Activated CD4-positive, alpha-beta T cell treated with anti-CD3 and anti-CD28 coated beads, Interleukin-2, amount 50 U/mL, for 4 hours (primary cell): ENCODE measurements around the gene HTR7.
"Not testable (repeated sequence)": the region's sequence is repeated elsewhere in the genome, so short reads cannot be mapped to it uniquely, and the experiment has no call there.

Experiments used
- DNase-seq, 2 experiments: peaks; one replicate each; pipeline ENCODE4 v3.0.0-alpha.2; 2020

The HTR7 gene

DNA sequence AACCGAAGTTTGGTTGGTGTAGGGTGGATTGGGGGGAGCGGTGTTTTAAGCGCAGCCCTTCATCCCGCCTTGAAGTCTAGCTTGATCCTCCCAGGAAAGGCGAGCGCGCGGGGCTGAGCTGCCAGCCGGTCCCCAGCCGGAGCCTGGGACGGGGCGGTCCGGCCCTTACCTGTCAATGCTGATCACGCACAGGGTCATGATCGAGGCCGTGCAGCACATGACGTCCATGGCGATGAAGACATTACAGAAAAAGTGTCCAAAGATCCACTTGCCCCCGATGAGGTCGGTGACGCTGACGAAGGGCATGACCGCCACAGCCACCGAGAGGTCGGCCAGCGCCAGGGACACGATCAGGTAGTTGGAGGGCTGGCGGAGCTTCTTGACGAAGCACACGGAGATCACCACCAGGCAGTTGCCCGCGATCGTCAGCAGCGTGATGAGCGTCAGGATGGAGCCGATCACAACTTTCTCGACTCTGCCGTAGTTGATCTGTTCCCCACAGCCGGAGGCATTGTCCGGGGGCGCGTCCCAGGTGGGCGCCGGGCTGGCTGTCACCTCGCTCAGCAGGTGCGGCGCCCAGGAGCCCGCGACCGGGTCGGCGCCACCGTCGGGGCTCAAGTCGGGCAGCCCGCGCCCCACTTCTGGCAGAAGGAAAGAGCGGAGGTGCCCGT lies 740 bp downstream of the HTR7 start:
- DNase-seq: no peak

DNA sequence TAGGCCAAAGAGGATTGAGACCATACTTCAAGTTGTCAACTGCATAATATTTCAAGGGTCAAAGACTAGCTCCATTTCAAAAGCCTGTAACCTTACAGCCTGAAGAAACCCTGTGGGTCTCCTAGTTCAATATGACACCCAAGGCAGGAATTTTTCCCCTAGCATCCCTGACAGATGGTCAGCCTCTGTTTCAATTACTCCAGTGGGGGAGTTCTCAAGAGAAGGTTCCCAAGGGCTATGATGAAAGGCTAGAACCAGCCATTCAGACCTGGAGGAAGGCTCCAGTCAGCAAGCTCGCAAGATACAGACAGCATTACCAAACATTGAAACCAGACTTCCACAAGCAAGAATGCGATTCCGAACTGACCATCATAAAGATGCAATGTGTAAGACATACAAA lies 1.6 kb downstream of the HTR7 start:
- DNase-seq: no peak

DNA sequence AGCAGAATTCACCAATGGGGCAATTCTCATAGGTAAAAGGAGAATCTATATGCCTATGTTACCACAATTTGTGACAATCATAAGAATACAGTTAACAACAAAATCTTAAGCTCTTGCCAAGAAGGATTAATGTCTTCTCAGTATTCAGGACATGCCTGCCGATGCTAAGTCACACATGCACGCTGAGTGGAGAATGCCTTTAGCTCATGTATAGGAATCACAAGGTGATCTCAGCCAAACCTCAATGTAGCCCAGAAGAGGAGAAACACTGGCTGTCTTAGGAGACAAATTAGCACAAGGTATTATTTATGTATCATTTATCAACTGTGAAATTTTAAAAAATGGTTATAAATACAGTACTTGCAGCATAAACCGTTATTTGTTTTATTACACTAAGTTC lies 2.7 kb downstream of the HTR7 start:
- no peak for DNase-seq

DNA sequence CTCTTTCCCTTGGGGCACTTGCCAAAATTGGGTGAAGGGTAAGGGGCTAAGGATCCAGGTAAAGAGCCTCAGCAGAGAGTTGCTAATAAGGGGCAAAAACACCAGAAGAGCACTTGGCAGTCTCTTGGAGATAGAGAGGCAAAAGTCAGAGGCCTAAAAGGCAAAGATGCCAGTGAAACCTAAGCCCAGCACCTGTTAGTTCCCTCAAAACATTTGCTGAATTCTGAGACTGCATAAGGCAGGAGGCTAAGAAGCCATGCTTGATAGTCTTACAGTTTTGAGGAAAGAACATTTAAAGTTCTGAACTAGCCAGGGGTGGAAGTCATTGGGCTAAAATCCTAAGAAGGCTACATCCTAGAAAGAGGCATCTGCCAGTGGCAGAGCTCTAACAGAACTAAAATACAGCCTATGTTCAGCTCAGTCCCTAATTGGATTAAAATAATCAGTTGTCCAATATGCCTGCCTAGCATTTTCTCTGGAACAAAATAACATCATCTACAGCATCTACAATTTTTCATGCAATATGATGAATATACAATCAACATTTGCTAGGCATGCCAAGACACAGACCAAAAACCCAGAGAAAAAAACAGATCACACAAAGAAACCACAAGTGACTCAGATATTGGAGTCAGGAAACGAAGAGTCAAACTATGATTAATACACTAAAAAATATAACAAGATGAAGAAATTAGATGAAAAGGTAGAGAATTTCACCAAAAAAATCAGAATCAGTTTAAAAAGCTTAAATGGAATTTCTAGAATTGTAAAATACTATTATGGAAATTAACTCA lies 7.7 kb downstream of the HTR7 start:
- no peak for DNase-seq

DNA sequence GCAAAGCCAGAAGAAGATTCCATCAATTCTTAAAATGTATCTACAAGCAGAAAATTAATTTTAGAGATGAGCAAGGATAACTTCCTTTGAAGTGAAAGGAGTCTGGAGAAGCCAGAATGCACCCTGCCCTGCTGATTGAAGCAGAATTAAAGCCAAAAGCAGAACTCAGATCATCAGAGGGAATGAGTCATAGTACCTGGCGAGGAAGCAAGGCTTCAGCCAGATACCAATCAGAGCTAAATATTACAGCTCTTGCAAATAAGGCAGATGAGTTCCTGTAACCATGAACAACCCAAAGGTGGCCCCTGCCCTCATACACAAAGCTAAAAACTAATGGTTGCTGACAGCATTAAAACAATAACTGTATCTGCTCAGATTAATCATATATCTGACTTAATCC lies 10.4 kb downstream of the HTR7 start:
- DNase-seq: no peak

DNA sequence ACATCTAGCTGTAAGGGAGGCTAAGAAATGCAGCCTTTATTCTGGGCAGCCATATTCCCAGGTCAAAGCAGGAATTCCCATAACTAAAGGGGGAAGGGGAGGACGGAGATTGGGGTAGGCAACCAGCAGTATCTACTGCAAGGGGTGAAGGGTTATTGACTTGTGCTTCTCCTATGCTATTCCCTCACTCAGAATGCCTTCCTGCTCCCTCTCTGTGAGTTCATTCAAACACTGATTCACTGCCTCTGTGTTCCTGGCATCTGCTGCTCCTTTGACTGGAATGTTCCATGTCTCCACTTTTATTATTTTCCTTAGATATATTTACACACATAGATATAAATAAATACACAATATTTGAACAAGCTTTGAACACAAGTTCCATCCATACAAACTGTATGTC lies 11.1 kb downstream of the HTR7 start:
- no peak for DNase-seq

DNA sequence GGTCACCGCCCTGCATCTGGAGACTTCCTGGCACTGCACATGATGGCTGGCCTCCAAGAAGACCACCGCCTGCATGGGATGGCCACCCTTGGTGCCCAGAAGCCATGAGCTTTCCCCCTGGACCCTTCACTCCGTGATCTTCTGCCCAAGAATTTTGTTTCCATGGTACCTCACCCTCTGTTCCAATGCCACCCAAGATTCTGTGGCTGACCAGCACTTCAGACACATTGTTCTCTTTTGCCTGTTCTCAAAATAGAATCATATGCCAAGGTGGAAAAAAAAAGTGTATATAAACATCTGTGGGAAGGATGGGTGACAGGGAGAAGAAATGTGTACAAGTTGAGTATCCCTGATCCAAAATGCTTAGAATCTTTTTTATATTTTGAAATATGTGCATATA lies 12.1 kb downstream of the HTR7 start:
- DNase-seq: no peak

DNA sequence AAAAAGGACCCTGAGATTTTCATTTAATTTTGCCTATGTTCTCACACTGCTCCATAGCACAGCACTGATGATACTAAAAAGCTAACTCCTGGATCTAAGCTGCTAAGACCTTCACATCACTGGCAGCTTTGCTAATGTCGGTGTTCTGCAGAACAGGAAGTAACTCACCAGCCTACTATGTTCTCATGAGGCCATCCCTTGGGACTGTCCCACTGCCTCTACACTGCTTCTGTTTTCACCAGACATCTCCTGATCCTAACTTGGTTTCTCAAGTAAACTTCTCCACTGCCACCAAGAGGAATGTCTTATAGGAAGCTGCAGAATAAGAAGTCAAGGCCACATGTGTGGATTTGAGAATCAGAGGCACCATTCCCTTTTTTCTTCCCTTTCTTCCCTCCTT lies 15.1 kb downstream of the HTR7 start:
- DNase-seq: no peak

DNA sequence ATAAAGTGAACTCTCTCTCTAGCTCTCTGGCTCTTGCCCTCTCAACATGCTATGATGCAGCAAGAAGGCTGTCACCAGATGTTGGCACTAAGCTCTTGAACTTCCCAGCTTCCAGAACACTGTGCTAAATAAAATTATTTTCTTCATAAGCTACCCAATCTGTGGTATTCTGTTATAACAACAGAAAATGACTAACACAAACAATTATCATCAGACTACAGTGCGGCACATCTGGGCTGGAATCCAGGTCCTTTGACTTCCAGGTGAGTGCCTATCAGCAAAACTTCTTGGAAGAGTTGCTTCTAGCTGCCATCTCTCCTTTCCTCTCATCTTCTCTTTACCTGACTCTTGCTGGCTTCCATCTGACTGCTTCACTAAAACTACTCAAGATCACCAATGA lies 20.4 kb downstream of the HTR7 start:
- DNase-seq: no peak

DNA sequence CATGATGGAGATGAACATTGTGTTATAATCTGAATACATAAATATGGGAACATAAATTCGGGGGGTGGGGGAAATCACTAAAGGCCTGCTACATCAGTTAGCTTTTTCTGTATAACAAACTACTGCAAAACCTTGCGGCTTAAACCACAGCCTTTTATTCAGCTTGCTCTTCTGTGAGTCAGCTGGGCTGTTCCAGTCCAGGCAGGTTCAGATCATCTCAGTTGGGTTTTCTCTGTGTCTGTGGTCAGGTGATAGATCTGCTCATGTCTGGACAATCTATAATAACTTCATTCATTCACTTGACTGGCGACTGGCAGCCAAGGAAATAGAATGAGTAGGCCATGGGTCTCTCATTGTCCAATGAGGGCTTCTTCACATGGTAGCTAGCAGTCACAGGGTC lies 23.5 kb downstream of the HTR7 start:
- DNase-seq: no peak

DNA sequence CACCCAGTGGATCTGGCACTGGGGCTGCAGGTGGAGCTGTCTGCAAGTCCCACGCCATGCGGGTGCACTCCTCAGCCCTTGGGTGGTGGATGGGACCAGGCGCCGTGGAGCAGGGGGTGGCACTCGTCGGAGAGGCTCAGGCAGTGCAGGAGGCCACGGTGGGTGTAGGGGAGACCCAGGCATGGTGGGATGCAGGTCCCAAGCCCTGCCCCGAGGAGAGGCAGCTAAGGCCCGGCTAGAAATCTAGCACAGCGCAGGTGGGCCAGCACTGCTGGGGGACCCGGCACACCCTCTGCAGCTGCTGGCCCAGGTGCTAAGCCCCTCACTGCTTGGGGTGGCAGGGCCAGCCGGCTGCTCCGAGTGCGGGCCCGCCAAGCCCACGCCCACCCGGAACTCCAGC lies 25.7 kb downstream of the HTR7 start:
- DNase-seq: no peak

DNA sequence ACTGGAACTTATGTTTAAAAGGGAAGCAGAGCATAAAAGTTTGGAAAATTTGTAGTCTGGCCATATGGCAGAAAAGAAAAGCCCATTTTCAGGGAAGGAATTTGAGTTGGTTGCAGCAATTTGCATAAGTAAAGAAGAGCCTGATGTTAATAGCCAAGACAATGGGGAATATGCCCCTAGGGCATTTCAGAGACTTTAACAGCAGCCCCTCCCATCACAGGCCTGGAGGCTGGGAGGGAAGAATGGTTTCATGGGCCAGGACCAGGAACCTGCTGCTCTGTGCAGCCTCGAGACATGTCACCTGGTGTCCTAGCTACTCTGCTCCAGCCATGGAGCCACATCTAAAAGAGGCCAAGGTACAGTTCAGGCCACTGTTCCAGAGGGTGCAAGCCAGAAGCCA lies 35.3 kb downstream of the HTR7 start:
- DNase-seq: no peak

DNA sequence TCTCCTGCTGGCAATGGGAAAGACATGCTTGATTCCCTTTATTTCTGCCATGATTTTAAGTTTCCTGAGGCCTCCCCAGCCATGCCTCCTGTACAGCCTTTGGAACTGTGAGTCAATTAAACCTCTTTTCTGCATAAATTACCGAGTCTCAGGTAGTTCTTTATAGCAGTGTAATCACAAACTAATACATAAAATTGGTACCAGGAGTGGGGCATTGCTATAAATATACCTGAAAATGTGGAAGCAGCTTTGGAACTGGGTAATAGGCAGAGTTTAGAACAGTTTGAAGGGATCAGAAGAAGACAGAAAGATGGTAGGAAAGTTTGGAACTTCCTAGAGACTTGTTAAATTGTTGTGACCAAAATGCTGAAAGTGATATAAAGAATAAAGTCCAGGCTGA lies 36.0 kb downstream of the HTR7 start:
- DNase-seq: not testable (repeated sequence)

DNA sequence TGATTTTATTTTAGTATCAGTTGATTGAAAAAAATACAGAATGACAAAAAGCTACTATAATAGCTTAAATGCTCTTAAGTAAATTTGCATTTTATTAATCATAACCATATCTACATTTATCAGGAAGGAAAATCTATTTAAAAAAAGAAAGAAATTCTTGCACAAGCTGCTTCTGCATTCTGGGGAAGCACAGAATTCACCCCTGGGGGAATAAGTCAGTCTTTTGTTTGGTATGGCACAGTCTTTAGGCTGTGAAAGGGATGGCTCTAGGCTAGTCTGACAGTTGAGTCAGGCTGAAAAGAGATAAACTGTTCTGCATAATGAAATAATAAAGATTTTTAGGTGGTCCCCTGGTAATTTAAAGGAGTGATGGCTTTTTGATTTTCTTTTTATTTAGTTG lies 37.9 kb downstream of the HTR7 start:
- DNase-seq: no peak

DNA sequence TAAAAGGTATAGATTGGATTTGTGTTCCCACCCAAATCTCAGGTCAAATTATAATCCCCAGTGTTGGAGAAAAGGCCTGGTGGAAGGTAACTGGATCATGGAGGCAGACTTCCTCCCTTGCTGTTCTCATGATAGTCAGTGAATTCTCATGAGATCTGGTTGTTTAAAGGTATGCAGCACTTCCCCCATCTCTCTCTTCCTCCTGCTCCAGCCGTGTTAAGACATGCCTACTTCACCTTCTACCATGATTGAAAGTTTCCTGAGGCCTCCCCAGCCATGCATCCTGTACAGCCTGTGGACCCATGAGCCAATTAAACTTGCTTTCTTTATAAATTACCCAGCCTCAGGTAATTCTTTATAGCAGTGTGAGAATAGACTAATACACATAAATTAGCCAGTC lies 39.1 kb downstream of the HTR7 start:
- DNase-seq: no peak

DNA sequence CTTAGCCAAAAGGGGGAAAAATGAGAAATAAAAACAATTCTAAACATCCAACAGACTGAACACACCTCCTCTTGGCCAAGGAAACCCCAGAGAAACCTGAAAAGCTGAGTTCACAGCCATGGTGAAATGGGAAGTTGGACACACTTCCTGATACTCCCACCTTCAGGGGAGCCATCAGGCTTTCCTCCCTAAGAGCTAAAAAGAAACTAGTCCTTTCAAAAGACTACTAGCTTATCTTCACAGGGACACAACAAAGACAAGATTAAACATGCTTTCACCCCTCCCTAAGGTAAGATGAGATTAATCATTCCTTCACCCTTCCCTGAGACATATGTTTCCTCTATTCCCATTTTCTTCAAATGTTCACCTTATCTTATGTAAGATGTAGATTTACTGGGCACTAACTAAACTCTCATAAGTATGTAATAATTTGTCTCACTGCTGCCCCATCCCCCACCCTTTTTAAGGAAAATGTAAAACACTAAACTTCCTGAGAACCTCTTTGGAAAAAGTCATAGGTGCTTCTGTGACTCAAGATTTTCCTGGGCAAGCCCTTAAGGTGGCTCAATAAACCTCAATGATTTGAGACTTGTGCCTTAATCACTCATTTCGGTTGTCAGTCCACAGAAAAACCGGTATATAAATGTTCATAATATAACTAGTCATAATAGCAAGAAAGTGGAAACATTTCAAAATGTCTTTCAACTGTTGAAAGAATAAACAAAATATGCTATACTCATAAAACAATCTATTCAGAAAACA lies 40.5 kb downstream of the HTR7 start:
- no peak for DNase-seq

DNA sequence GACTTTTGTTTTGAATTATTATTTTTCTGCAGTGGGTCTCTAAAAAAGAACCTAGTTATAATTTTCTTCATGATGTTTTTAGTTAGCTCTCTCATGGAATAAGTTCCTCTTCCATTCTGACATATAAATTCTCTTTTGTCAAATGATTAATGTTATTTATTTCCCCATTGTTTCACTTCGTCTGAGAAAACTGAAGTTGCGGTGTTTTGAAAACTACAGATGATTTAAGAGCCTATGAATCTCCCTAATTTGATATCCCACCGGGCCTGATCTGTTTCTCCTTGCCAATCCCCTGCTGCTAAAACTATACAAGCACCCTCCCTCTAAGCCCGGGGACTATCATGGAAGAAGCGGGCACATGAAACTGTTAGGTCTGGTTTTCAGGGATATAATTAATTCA lies 41.4 kb downstream of the HTR7 start:
- no peak for DNase-seq

DNA sequence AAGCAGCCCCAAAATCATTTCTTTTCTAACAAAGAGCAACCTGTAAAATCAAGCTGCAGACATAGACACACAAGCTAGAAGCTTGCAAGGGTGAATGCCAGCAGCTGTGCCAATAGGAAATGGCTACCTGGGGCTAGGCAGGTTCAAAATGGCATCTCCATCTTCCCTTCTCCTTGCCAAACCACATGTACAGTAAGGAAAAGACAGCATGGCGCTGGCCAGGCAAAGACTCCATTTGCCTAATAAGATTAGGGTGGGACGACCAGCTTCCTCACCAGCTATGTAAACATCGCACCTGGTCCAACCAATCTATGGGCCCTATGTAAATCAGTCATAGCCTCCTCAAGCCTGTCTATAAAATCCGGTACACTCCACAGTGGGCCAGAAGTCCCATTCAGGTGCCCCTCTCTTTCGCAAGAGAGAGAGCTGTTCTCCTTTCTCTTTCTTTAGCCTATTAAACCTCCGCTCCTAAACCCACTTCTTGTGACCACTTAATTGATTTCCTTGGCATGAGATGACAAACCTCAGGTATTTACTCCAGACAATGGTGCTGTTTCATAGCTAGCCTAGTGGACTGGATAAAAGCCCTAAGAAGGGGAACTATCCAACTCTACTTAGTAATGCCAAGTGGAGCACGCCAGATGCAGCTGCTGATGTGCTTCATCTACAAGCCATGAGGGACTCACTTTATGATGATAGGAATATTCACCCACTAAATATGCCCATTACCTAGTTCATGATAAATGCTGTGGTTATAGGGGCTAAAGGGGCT lies 44.1 kb downstream of the HTR7 start:
- no peak for DNase-seq

DNA sequence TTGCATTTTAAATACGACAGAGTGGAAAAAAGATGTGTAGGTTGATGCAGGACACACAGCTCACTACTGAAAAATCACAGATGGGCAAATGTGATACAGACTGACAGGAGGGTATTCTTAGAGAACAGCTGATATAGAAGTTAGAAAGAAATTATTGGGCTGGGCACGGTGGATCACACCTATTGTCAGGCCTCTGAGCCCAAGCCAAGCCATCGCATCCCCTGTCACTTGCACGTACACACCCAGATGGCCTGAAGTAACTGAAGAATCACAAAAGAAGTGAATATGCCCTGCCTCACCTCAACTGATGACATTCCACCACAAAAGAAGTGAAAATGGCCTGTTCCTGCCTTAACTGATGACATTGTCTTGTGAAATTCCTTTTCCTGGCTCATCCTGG lies 50.7 kb downstream of the HTR7 start:
- not testable (repeated sequence) for DNase-seq

DNA sequence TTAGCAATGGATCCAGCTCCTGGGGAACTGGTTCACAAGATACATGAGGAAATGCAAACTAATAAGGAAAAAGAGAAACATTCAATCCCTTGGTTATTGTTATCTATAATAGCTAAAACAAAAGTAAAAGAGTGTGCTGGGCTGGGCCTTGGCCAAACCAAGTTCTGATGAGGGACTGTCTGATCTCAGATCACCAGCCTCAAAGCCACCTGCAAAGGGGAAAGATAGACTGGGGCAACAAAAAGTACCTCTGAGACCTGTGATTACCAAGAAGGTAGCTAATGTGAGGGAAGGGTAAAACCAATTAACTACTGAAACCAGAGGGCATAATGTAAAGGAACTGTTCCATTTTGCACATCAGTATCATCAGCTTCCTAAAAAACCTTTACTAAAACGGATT lies 51.2 kb downstream of the HTR7 start:
- no peak for DNase-seq

DNA sequence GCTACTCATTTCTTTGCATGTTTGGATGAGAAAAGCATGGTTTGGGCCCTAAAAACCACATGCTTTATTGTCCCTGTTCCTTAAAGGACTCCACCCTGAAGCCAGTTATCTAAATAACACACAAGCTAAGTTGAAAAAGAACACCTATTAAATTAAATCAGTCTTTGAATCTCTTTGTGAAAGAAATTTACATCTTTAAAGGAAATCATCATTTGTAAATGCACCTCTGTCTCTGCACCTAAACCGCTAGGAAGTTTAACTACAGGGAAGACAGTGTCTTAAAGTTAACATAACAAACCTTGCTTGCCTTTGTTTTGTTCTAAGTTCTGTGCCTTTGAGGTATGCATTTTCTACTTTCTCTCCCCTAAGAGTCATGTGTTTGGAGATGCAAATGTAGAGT lies 52.6 kb downstream of the HTR7 start:
- DNase-seq: no peak

DNA sequence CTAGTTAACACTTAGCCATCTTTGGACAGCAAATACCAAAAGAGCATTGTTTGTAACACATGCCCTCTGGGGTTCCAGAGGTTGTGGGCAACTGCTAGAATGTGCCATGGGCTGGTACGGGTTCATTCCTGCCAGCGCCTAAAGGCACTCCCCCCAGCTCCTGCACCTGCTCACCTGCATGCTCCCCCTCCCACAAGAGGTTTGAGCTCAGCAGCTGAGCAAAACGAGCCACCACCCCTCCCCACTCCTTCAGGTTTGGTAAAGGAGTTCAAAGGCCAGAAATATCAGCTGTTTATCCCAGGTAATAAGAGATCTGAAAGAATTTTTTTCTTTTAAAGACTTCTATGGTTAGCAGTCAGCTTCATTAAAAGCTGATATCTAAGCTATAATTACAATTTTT lies 53.5 kb downstream of the HTR7 start:
- no peak for DNase-seq

DNA sequence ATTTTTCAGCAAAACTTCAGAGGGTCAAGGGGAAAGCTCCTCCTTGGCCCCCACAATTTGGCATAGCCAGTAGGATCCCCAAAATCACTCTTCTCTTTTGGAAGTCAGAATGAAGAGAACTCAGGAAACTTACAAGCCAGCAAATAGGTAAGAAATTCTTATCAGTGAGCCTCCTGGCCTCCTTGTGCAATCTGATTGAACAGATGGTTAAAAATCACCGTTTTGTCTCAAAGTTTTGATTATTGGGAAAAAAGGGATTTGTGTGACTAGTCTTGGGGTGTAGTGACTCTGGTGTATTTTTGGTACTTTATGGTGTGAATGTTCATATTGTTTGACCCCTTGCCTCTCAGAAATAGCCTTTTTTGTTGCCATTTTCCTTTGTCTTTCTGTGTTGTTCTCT lies 56.2 kb downstream of the HTR7 start:
- no peak for DNase-seq
